A204.1 (cell line): ENCODE results near the gene CELA3B.
"Not testable (repeated sequence)": the region's sequence is repeated elsewhere in the genome, so short reads cannot be mapped to it uniquely, and the experiment has no call there.

Experiments
- FAIRE-seq: peaks from 2 replicates; lab custom pipeline; 2012; peaks lifted over from hg19 to GRCh38; lab: Jason Lieb, UNC

CELA3B gene

DNA sequence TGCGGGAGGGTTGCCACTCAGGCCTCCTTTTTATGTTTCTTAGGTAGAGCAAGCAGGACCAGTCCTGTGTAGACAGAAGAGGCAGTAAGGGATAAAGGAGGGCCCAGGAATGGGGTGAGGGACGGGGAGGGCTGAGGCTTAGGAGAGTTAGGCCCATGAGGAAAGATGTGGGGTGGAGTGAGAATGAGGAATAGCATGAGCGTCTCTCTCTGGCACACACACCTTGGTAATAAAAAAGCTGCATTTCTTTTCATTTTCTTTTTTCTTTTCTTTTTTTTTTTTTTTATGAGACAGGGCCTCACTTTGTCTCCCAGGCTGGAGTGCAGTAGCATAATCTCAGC lies 32.1 kb upstream of the CELA3B start:
- FAIRE-seq = no peak

DNA sequence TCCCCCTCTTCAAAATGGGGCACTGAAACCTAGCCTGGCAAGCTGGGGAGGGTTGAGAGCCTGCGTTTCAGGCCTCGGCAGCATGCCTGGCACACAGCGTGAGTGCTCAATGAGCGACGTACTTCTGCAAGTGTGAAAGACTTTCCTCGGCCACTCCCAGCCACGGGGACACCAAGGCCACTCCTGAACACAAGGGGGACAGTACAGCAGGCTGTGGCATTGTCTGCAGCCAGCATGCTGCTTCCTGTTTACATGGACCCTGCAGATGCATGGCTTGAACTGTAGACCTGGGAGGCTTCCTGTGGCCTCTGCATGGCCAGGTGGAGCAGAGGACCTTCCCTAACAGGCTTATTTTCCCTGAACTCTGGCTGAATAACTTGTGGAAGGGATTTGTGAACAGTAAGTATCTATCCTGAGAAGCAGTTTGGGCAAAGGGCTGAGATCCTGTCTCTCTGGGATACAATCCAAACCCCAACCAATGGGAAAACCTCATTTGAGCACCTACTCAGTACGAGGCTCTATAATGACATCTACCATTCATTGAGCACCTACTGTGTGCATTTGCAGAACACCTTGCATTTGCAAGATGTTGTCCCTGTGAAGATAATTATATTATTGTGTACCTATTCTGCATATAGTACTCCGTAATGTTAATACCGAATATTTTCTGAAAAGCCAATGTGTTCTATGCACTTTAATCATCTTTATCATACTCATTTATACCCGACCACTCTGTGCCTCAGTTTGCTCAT lies 29.8 kb upstream of the CELA3B start:
- FAIRE-seq = no peak

DNA sequence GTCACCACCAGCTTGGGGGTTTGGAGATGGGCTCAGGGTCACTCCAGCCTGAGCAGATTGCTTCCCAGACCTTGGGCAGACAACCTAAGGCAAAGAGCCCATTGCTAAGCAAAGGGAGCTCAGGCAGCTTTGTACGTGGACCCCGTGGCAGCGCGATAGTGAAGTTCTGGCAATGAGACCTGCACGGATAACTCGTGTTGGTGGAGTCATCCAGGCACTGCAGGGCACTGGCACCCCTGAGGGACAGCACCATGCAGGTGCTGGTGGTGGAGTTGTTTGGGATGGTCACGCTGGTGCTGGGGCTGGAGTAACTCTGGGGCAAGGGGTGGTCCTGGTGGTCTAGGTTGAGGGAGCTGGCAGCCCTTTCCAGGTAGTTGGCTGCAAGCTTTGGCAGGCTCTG lies 26.1 kb upstream of the CELA3B start:
- no peak for FAIRE-seq

DNA sequence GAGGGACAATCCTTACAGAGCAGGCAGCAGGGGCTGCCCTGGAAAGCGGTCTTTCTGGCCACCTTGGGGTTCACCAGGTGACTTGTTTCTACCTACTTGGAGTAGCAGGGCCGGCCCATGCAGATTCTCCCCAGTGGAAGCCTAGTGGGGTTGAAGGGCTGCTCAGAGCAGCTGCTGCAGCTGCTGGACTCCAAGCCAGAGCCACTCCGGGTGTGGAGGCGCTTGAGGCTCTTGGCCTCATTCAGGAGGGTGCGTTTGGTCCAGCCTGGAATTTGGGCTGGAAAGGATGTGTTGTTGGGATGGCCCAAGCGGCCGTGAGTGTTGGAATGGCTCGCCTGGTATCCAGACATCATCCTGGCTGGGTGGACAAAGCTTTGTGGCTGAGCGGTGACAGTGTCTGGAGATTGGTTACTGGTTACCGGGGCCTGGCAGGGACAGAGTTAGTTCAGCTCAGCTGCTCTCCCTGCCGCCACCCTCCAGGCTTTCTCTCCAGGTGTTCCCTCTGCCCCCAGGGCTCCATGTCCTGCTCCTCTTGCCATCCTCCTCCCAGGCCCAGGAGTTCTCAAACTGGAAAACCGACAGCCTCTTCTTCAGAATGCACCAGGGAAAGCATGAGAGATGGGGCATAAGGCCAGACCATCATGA lies 25.5 kb upstream of the CELA3B start:
- no peak for FAIRE-seq

DNA sequence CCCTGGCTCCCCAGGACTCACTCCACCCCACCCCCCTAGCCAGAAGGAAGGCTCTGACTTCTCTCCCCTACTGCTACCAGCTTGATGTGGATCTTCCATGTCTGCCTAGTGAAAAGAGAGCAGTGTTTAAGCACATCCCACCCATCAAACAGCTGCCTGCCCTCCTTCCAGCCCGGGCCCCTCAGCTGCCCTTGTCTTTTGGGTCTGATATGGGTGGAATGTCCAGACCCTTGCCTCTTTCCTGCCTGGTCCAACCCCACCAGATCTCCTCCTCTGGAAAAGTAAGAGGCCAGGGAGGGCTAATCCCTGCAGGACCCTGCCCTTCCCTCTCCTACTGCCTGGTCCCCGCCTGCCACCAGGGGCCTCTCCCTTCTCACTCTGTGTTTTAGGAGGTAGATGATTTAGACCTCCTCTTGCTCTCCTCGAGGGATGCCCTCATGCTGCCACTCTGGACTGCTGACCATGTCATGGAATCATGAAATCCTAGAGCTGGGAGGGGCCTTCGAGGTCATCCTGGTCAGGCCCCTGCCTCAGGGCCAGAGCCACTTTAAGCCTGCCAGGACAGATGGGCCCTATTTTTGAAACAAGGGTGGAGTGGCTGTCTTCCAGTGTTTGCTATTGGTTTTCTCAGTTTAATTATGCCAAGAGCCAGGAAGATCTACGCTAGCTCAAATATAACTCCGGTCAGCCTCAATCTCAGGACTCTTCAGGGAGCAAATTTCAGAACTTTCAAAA lies 23.9 kb upstream of the CELA3B start:
- FAIRE-seq = no peak

DNA sequence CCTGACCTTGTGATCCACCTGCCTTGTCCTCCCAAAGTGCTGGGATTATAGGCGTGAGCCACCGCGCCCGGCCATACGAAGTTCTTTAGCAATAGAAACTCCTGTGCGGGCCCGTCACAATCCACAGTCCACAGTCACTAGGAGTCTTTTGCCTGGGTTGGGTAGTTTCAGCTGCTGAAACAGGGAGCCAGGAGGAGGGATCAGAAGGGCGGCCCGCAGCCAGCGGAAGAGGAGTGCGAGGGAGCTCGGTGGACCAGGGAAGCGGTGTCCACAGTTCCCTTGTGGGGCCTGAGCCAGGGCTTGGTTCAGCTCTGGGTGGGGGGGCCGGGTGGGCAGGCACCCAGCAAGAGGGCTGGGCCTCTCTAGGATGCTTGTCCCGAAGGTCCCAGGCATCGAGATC lies 21.8 kb upstream of the CELA3B start:
- FAIRE-seq = no peak

DNA sequence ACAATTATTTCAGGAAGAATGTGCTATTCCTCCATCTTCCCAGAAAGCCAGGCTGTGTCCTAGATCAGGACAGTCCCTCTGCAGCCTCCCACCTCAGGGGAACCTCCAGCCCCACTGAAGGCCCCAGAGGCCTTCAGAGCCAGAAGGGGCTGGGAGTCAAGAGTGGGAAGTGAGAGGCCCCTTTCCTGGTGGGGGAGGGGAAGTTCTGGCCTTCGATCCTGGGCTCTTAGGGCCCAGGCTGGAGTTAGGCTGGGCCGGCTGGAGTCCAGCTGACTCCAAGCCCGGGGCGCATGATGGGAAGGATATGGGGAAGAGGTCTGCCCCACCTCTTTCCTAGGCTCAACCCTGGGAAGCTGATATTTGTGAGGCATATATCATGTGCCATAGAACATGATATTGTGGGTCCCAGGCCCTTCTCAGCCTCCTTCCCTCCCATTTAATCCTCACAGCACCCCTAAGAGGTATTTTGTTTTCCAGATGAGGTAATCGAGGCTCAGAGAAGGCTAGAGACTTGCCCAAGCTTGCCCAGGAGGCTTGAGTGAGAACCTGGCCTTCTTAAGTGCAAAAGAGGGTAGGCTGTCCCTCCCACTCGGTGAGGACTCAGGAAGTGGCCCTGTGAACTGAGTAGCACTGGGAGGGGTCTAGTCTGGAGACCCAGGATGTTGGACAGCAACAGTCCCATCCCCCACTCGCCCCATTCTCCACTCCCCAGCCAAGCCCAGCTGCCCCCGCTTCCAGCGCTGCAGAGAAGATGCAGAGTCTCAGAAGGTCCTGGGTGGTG lies 21.1 kb upstream of the CELA3B start:
- no peak for FAIRE-seq

DNA sequence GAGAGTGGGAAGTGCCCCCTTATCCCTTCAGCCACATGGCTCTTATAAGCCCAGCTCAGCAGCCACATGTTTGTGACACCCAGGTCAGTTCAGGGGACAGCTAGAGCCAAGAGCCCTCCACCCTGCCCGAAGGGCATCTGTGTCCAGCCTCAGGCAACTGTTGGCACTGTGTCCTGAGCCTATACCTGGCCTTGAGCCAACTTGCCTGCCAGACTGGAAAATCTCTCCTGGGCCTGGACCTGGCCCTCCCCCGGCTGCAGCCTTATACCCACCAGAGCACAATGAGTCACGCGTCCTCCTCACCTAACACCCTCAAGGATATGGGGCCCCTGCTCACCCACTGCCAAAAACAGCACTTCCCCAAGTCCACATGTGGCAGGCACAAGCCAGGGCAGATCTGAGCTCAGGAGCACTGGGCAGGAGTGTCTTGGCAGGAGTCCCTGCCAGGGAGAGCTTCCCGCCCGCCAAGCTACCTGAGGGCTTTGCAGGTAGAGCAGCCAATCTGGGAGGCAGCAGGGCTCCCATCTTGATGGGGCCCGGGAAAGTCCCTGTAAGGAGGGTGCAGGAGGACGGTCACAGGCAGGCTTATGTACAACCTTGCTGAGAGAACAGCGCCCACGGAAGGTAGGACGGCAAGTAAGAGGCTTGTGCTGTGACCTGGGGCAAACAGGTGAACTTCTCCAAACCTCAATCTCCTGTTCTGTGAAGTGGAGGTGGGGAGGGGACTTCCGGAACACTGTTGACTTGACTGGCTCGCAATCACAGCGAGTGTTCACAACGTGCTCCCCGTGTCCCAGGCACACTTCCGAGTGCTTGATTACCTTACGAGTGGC lies 19.9 kb upstream of the CELA3B start:
- no peak for FAIRE-seq

DNA sequence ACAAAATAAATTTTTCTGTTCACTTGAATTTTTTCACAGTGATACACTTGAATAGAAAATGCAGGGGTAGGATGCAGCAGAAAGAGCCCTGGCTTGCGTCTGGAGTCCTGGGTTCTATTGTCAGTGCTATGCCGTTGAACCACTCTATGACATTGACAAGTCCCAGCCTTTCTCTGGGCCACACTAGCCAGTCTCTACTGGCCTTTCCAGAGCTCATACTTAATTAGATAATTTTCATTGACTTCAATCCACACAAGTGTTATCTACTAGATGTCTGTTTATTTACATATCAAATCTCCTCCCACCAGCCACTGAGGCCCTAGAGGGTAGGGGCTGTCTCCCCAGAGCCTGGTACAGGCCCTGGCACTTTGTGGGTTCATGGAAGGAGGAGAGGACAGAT lies 15.5 kb upstream of the CELA3B start:
- no peak for FAIRE-seq

DNA sequence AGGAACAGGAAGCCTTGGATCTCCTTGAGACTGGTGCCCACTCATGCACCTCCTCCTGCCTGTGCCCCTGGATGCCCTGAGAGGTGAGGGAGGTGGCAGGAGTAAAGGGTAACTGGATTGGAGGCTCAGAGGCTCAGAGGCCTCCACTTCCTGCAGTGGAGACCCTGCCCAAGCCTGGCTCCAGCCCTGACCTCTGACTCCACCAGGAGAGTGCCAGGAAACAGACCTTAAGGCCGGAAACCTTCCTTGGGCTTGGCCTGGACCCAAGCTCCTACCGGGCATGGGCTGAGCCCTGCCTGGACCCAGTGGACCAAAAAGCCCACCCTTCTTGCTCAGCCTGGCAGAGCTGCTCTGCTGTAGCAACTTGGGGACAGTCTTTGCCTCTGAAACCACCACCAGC lies 15.0 kb upstream of the CELA3B start:
- FAIRE-seq = no peak

DNA sequence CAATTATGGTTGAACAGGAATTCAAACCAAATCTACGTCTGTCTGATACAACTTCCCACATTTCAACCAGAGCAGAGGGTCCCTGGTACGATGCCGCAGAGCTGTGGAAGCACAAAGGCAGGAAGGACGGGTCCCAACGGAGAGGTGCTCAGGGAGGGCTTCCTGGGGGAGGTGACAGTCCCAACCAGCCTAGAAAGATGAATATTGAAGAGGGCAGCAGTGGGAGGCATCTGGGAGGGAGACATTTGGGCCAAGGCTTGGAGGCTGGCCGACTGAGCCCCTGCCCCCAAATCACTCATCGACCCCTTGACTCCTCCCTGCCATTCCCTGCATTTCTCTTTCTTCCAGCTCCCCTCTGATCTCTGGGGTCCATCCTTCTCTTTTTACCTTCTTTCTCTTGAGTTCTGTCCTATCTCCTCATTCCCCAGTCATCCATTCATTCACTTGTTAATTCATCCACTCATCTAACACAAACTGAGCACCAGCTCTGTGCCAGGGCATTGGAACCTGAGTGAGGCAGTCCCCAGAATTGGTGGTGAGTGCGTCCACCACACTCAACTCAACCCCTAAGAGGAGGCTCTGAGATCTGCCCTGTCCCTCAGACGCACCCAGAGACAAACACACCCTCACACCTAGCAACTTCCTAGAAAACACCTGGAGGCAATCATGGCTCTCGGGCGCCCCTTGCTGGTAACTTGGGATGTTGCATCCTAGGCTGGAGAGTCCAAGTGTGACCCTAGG lies 13.2 kb upstream of the CELA3B start:
- no peak for FAIRE-seq

DNA sequence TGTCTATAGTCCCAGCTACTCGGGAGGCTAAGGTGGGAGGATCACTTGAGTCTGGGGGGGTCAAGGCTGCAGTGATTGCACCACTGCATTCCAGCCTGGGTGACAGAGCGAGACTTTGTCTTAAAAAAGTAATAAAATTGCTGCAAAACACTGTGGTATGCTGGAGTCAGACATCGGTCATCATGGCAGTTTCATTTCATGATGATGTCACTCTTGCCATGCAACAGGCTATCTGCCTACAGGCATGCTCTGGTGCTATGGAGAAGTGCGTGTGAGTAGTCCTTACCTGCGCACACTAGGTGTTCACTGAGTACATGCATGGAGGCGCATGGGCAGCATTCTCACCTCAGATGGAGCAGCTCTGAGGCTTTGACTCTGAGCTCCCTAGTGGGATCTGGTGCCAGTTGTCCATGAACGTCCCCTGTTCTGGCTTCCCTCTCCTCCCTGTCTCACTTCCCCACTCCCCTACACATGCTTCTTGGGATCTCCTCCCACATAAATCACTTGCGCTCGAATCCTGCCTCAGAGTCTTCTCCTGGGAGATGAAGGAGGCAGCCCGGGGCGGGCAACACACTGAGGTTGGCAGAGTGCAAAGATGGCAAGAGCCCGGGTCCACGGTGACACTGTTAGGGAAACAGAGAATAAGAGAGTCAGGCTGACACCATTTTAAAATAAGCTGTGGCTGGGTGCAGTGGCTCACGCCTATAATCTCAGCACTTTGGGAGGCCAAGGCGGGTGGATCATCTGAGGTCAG lies 10.4 kb upstream of the CELA3B start:
- no peak for FAIRE-seq

DNA sequence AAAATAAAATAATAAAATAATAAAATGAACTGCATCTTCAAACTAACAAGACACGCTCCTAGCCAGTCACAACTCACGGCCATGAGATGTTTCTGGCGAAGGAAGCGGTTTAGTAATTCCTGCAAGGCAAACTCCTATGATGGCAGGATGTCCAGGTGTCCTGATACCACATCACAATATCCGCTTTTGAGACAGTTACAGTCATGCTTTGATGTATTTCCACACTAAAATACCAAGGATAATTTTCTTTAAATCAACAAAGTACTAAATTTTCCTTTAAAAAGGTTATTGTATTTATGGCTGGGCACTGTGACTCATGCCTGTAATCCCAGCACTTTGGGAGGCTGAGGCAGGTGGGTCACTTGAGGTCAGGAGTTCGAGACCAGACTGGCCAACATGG lies 9.6 kb upstream of the CELA3B start:
- FAIRE-seq = not testable (repeated sequence)

DNA sequence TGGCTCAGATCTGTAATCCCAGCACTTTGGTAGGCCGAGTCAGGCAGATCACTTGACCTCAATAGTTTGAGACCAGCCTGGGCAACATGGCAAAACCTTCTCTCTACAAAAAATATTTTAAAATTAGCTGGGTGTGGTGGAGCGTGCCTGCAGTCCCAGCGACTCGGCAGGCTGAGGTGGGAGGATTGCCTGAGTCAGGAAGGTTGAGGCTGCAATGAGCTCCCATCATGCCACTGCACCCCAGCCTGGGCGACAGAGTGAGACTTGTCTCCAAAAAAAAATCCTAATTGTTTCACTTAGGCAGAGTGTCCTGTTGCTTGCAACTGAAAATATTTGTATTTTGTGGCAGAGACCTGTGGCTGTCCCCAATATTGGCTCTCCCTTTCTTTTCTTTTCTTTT lies 7.8 kb upstream of the CELA3B start:
- FAIRE-seq = not testable (repeated sequence)

DNA sequence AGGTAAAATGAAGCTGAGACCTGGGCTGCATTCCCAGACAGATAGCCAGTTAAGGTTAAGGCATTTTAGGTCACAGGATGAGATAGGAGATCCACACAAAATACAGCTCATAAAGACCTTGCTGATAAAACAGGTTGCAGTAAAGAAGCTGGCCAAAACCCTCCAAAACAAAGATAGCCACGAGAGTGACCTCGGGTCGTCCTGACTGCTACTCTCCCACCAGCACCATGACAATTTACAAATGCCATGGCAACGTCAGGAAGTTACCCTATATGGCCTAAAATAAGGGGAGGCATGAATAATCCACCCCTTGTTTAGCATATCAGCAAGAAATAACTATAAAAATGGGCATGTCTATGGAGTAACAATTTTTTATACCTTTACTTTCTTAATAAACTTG lies 6.3 kb upstream of the CELA3B start:
- not testable (repeated sequence) for FAIRE-seq

DNA sequence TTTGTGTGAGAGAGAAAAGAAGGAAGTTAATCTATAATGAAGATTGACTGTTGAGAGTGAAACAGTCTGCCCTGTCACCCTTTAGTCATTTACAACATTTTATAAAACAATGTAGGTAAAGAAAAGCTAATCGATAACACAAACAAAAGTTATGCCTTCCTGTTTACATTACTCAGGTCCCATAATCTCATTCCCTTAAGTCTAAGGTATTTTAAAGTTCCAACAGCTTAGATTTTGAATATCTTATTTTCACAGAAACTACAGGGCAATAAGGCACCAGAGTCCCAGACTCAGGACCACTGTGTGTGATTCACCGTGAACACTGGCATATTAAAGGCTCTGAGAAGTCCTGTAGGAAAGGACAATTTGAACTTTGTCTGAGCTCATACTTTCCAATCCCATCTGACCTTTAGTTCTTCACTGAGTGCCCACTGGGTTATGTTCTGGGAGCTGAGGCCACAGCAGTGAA lies 3.8 kb upstream of the CELA3B start:
- FAIRE-seq = not testable (repeated sequence)

DNA sequence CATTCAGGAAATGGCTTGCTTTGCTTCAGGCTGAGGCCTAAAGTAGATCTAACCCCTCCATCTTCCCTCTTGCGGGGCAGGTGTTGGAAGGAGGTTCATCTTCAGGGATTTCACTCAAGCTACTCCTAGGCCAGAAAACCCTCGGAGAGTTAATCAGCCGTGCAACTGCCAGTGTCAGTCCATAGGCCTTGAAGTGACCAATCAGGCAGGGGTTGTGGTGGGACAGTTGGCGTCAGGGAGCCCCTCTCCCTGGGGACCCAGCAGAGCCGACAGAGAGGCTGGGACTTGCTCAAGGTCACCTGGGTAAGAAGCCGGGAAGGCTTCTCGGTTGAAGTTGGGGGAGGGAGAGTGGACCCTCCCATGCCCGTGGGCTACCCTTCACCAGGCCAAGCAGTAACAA lies 2.9 kb upstream of the CELA3B start:
- FAIRE-seq = not testable (repeated sequence)

DNA sequence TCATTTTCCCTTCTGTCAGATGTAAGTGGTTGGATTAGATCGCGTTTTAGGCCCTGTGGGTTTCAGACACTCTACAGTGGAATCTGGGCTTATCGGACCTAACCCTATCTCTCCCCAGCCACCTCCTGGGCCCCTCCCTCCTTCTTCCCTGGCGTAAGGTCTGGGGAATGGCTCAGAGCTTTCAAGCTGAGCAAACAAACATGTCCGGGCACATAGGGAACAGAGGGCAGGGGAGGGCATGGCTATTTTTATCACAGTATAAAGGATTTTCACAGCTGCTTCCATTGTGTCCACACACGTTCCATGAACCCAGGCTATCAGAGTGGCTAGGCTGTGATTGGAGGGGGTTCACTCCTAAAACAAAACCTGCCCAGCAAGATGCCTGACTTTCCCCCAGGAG lies 2.1 kb upstream of the CELA3B start:
- not testable (repeated sequence) for FAIRE-seq

DNA sequence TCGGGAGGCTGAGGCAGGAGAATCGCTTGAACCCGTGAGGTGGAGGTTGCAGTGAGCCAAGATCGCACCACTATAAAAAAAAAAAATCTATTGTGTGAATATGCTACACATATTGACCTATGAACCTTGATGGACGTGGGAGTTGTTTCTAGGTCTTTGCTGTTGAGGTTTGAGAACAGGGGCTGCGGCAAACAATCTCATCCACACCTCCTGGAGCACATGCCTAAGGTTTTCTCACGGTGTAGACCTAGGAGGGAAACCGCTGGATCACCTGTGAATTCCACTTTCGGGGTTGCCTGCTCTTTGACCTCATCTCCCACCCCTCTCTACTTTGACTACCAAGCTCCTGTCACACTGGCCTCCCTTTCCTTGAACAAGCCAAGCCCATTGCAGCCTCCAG lies 1.5 kb upstream of the CELA3B start:
- FAIRE-seq = not testable (repeated sequence)

DNA sequence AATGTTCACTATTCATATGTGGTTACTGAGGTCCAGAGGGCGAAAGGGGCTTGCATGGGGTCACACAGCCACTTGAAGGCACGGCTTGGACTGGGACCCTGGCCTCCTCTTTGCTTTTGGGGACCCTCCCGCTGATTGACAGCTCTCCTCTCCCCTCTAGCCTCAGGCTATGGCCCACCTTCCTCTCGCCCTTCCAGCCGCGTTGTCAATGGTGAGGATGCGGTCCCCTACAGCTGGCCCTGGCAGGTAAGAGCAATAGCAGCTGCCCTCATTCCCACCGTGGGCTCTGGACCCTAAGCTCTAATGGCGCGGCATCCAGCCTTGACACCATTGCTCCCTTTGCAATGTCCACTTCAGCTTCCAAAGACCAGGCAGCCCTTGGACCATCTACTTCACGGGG lies 1.4 kb downstream of the CELA3B start:
- not testable (repeated sequence) for FAIRE-seq
